Endothelial cell of umbilical vein (primary cell): ENCODE results near the gene NCKAP5. TPM values are rescaled to one million over a fixed set of nuclear protein-coding genes. Genes with fewer than 3 reads are reported as not detected.

Experiments
- BruUV-seq: library from RNA; stranded (reverse); fragments of 400-500 nt; replicated peaks from 2 replicates; lab custom pipeline; 2021; lab: Mats Ljungman, UMichigan
- CTCF ChIA-PET: fragments of 300-600, 350-600 bp; sonication (Branson Sonifier 250); formaldehyde crosslinking; loops from one replicate; lab custom pipeline; 2021; ENCODE audit warnings: antibody characterized with exemption, inconsistent platforms; lab: Charles Lee
- POLR2A ChIA-PET: fragments of 300-600, 350-600 bp; sonication (Branson Sonifier 250); formaldehyde crosslinking; loops from one replicate; lab custom pipeline; 2021; ENCODE audit warnings: antibody characterized with exemption, inconsistent platforms; lab: Charles Lee
- DNase-seq: peaks from one replicate; pipeline ENCODE4 v3.0.0-alpha.2; 2011; ENCODE audit warnings: low read depth, low spot score
- FAIRE-seq: peaks from 2 replicates; lab custom pipeline; 2011; peaks lifted over from hg19 to GRCh38; lab: Jason Lieb, UNC
- H2AFZ ChIP-seq: 2 replicates; pipeline ENCODE4 v1.6.0; 2012; ENCODE audit warnings: low read depth, low read length, control low read depth, inconsistent platforms
- H3K27ac ChIP-seq: 2 replicates; pipeline ENCODE4 v1.5.1; 2011; ENCODE audit warnings: low read depth, mild to moderate bottlenecking, control low read depth, low read length, moderate library complexity; ENCODE audit not compliant: insufficient read depth
- H3K27me3 ChIP-seq, 2 experiments: 2 replicates each; pipeline versions ENCODE4 v1.6.0 to v1.6.1; 2011; ENCODE audit warnings: low read length in 2 of 2, mixed read lengths in 1 of 2; ENCODE audit not compliant: control insufficient read depth in 2 of 2, insufficient read depth in 2 of 2
- H3K36me3 ChIP-seq, 2 experiments: 2 replicates in 1 of 2; 3 replicates in 1 of 2; pipeline ENCODE4 v1.5.1; 2011; ENCODE audit warnings: low read length in 2 of 2, mild to moderate bottlenecking in 1 of 2, moderate library complexity in 1 of 2; ENCODE audit not compliant: control insufficient read depth in 2 of 2, insufficient read depth in 2 of 2; ENCODE audit errors: extremely low read depth in 1 of 2
- H3K4me1 ChIP-seq: 3 replicates; pipeline ENCODE4 v1.5.1; 2011; ENCODE audit warnings: mild to moderate bottlenecking, low read length; ENCODE audit not compliant: control insufficient read depth, insufficient read depth; ENCODE audit errors: extremely low read depth
- H3K4me2 ChIP-seq: 2 replicates; pipeline ENCODE4 v1.6.1; 2011; ENCODE audit warnings: low read length, control low read depth, mixed read lengths; ENCODE audit not compliant: insufficient read depth
- H3K4me3 ChIP-seq, 3 experiments: fragments of 200-600 bp in 1 of 3; sonication (generic), shearing (Covaris generic) in 1 of 3; replicated peaks in 1 of 3; 2 replicates each; pipeline ENCODE4 v1.5.1; 2011 to 2016; ENCODE audit warnings: control low read depth in 3 of 3, low read length in 3 of 3, mild to moderate bottlenecking in 2 of 3, inconsistent platforms in 1 of 3, low read depth in 1 of 3, moderate library complexity in 1 of 3; ENCODE audit not compliant: insufficient read depth in 1 of 3
- H3K79me2 ChIP-seq: 2 replicates; pipeline ENCODE4 v1.6.0; 2012; ENCODE audit warnings: low read length, inconsistent platforms; ENCODE audit not compliant: control insufficient read depth, insufficient read depth
- H3K9ac ChIP-seq: replicated peaks from 2 replicates; pipeline ENCODE3; 2011; ENCODE audit warnings: low read length, control low read depth; ENCODE audit not compliant: insufficient read depth; ENCODE audit errors: extremely low read depth
- H3K9me1 ChIP-seq: replicated peaks from 3 replicates; pipeline ENCODE4 v1.6.0; 2011; ENCODE audit warnings: mild to moderate bottlenecking, low read length; ENCODE audit not compliant: control insufficient read depth, insufficient read depth; ENCODE audit errors: extremely low read depth
- H3K9me3 ChIP-seq: replicated peaks from 2 replicates; pipeline ENCODE4 v1.5.1; 2012; ENCODE audit warnings: low read length, inconsistent platforms; ENCODE audit not compliant: control insufficient read depth, insufficient read depth
- H4K20me1 ChIP-seq: replicated peaks from 2 replicates; pipeline ENCODE3; 2011; ENCODE audit warnings: mild to moderate bottlenecking, low read length; ENCODE audit not compliant: control insufficient read depth, insufficient read depth; ENCODE audit errors: extremely low read depth
- CTCF ChIP-seq, 2 donors: IDR thresholded peaks; 1 replicate in 1 of 2; 2 replicates in 1 of 2; pipeline ENCODE4 v1.5.1; 2011; ENCODE audit warnings: low read length in 2 of 2, mild to moderate bottlenecking in 2 of 2, moderate library complexity in 2 of 2, control low read depth in 1 of 2, inconsistent platforms in 1 of 2, low read depth in 1 of 2; ENCODE audit not compliant: insufficient read depth in 1 of 2; ENCODE audit errors: extremely low read depth in 1 of 2
- EZH2 ChIP-seq: IDR thresholded peaks from 2 replicates; pipeline ENCODE4 v1.6.1; 2012; ENCODE audit warnings: borderline replicate concordance, low read depth, mild to moderate bottlenecking, moderate library complexity, low read length, inconsistent platforms; ENCODE audit not compliant: severe bottlenecking
- FOS ChIP-seq: IDR thresholded peaks from 2 replicates; pipeline ENCODE4 v1.6.1; 2011; ENCODE audit warnings: mild to moderate bottlenecking, low read length, moderate library complexity, borderline replicate concordance; ENCODE audit not compliant: insufficient read depth
- GATA2 ChIP-seq: IDR thresholded peaks from 2 replicates; pipeline ENCODE4 v1.7.0; 2011; ENCODE audit warnings: low read depth, mild to moderate bottlenecking, moderate library complexity, mixed read lengths, low read length; ENCODE audit not compliant: insufficient read length, insufficient read depth
- JUN ChIP-seq: IDR thresholded peaks from 2 replicates; pipeline ENCODE4 v1.6.1; 2011; ENCODE audit warnings: borderline replicate concordance, low read depth; ENCODE audit not compliant: insufficient read length, insufficient read depth
- MAX ChIP-seq: IDR thresholded peaks from 2 replicates; pipeline ENCODE4 v1.6.1; 2011; ENCODE audit not compliant: insufficient read depth, insufficient read length
- MYC ChIP-seq: IDR thresholded peaks from one replicate; pipeline ENCODE4 v1.6.1; 2011; ENCODE audit warnings: mild to moderate bottlenecking, low read depth, low read length
- POLR2A ChIP-seq: IDR thresholded peaks from 2 replicates; pipeline ENCODE4 v1.6.1; 2012; ENCODE audit warnings: low read depth, mild to moderate bottlenecking, control low read depth, low read length
- POLR2AphosphoS5 ChIP-seq: IDR thresholded peaks from 2 replicates; pipeline ENCODE4 v1.6.1; 2012; ENCODE audit warnings: low read depth, mild to moderate bottlenecking, control low read depth, low read length, moderate library complexity; ENCODE audit not compliant: insufficient read depth
- dilution Hi-C: fragments of 300-500 bp; cut with MboI; formaldehyde crosslinking; loops from one replicate; pipeline ENCODE4 v1.15.0; 2019; ENCODE audit warnings: low sequenced_read_pairs; ENCODE audit not compliant: extremely low pct_ligation_motif_present
- intact Hi-C: fragments of 100-400 bp; cut with micrococcal nuclease; formaldehyde crosslinking; loops from one replicate; pipeline ENCODE4 v1.10.0; 2022
- polyA plus RNA-seq, 4 experiments: library from polyadenylated mRNA; depleted of rRNA in 3 of 4; stranded (reverse) in 3 of 4; unstranded in 1 of 4; fragments of >200 nt; gene quantifications; 2 replicates each; pipeline versions ENCODE4 v1.2.1 to v1.2.3, GENCODE V29; 2011 to 2012; ENCODE audit warnings: missing spikeins in 1 of 4
- total RNA-seq: library from RNA; stranded (reverse); gene quantifications from 2 replicates; pipeline ENCODE4 v1.2.3, GENCODE V29; 2021

The NCKAP5 gene
- total and polyA plus RNA-seq, 2 donors (not counting 3 experiments of a cell fraction or from before 2014, with no cell fraction given) = 0.47 to 3.3 TPM

GRCh38 chr2:132953771-132954170, 614.5 kb downstream of the NCKAP5 start:
- FAIRE-seq (no peak), DNase-seq (no peak)
- Histone ChIP-seq H3K9me3 (no peaks in the 10 kb centered on the region), H3K4me3 (no peak overlapping the region), H3K27me3 (no peaks in the 10 kb centered on the region), H3K9me1 (no peaks in the 10 kb centered on the region), H4K20me1 (no peaks in the 10 kb centered on the region), H3K36me3 (no peaks in the 10 kb centered on the region), H3K4me1 (no peaks in the 10 kb centered on the region), H3K9ac (no peak overlapping the region), H3K4me2 (no peak overlapping the region), H2AFZ (no peak overlapping the region), H3K79me2 (no peaks in the 10 kb centered on the region), H3K27ac (no peak overlapping the region)
- no peak for TF ChIP-seq EZH2
- CTCF ChIA-PET = no interaction called here
- POLR2A ChIA-PET = no interaction called here
- intact Hi-C loops = no loop called here
- dilution Hi-C loops = no loop called here
- BruUV-seq = no TSS peak

DNA sequence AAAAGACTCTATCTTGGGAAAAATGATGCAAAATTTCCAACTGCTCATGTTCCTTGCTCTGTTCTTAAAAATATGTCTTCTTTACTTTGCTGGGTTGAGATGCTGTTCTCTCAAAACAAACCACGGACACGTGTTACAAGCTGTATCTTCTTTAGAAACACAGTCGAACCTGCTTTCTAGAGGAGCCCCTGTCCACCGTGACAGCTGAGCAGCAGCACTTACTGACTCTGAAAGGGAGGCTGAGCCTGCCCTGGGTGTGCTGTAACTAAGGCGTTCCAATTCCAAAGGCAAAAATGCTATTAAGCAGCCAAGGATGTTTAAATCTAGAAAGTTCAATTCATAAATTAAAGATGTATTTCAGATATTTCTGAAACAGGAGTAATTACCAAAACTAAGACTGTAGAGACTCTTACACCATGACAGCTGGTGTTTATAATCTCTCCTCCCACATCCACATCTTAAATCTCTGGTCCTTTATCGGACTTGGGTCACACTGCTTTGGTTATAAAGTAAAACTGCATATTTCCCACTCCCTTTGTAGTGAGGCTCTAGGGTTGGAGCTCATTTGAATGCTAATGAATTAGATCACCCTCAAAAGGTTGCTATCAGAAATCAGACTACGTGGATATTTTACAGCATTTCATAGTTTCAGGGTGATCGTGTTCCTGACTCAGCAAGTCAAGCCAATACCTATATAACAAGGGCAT, 617.1 kb downstream of the NCKAP5 start:
- Histone ChIP-seq H3K4me1 (no peaks in the 10 kb centered on the region), H3K27me3 (no peaks in the 10 kb centered on the region), H4K20me1 (no peaks in the 10 kb centered on the region), H3K79me2 (no peaks in the 10 kb centered on the region), H3K4me2 (no peak overlapping the region), H3K27ac (no peak overlapping the region), H3K9me3 (no peaks in the 10 kb centered on the region), H3K9me1 (no peaks in the 10 kb centered on the region), H3K9ac (no peak overlapping the region), H2AFZ (no peak overlapping the region), H3K36me3 (no peaks in the 10 kb centered on the region), H3K4me3 (no peak overlapping the region)
- TF ChIP-seq POLR2AphosphoS5 (no peak), CTCF (IDR thresholded peaks at IDR 0.05; ENCODE audit: extremely low read depth in 1 of 2, insufficient read depth in 1 of 2, low read depth in 1 of 2, low read length in 2 of 2) (no peak), MYC (no peak), FOS (no peak), POLR2A (no peak), JUN (no peak), EZH2 (no peak), MAX (no peak), GATA2 (no peak)
- FAIRE-seq (no peak), DNase-seq (no peak)
- dilution Hi-C loops (no loop called here), intact Hi-C loops (no loop called here)
- POLR2A ChIA-PET = no interaction called here
- BruUV-seq = no TSS peak
- CTCF ChIA-PET = no interaction called here
